PC-9 (cell line): Measurements from ENCODE around the gene JAK1. TPM values are rescaled to one million over a fixed set of nuclear protein-coding genes. Genes with fewer than 3 reads are reported as not detected.

Experiments
- BruUV-seq: library from RNA; stranded (reverse); fragments of 400-500 nt; replicated peaks from 2 replicates; lab custom pipeline; 2021; lab: Mats Ljungman, UMichigan
- CTCF ChIA-PET: fragments of 300-600 bp; sonication (Branson Sonifier 250); formaldehyde crosslinking; loops from one replicate; lab custom pipeline; 2022; ENCODE audit warnings: antibody characterized with exemption; lab: Charles Lee
- POLR2A ChIA-PET: fragments of 300-600 bp; sonication (Branson Sonifier 250); formaldehyde crosslinking; loops from one replicate; lab custom pipeline; 2022; ENCODE audit warnings: antibody characterized with exemption; ENCODE audit not compliant: unreplicated experiment; lab: Charles Lee
- DNase-seq, 2 experiments: peaks; one replicate each; pipeline versions ENCODE4 v3.0.0 to v3.0.0-alpha.2; 2015 to 2022; ENCODE audit warnings: mixed read lengths in 1 of 2
- H2AFZ ChIP-seq: fragments of 200-600 bp; sonication (generic); 2 replicates; pipeline ENCODE4 v1.8.1; 2017; ENCODE audit warnings: antibody characterized with exemption
- H3F3A ChIP-seq: fragments of 200-600 bp; sonication (generic); 2 replicates; pipeline ENCODE4 v1.8.1; 2017; ENCODE audit warnings: antibody characterized with exemption, mild to moderate bottlenecking, low read depth; ENCODE audit not compliant: insufficient read depth
- H3K27ac ChIP-seq: fragments of 200-600 bp; sonication (generic); 2 replicates; pipeline ENCODE4 v1.6.1; 2016; ENCODE audit warnings: mixed run types
- H3K27me3 ChIP-seq: fragments of 200-600 bp; sonication (generic); 2 replicates; pipeline ENCODE4 v1.6.1; 2016; ENCODE audit warnings: low read depth, mixed run types; ENCODE audit not compliant: insufficient read depth
- H3K36me3 ChIP-seq: fragments of 200-600 bp; sonication (generic); 2 replicates; pipeline ENCODE4 v1.6.1; 2016; ENCODE audit warnings: low read depth, mixed run types
- H3K4me1 ChIP-seq: fragments of 200-600 bp; sonication (generic); replicated peaks from 2 replicates; pipeline ENCODE4 v1.6.1; 2016; ENCODE audit warnings: mixed run types; ENCODE audit not compliant: insufficient read depth
- H3K4me2 ChIP-seq: fragments of 200-600 bp; sonication (generic); 2 replicates; pipeline ENCODE4 v1.6.1; 2017; ENCODE audit warnings: mixed run types
- H3K4me3 ChIP-seq: fragments of 200-600 bp; sonication (generic); 2 replicates; pipeline ENCODE4 v1.6.1; 2016; ENCODE audit warnings: mixed run types
- H3K79me2 ChIP-seq: fragments of 200-600 bp; sonication (generic); 2 replicates; pipeline ENCODE4 v1.6.1; 2017; ENCODE audit warnings: low read depth, mixed run types
- H3K9me2 ChIP-seq: fragments of 200-600 bp; sonication (generic); 2 replicates; pipeline ENCODE4 v1.8.1; 2017; ENCODE audit warnings: mild to moderate bottlenecking; ENCODE audit not compliant: insufficient read depth
- H3K9me3 ChIP-seq: fragments of 200-600 bp; sonication (generic); 2 replicates; pipeline ENCODE4 v1.8.1; 2016; ENCODE audit warnings: low read depth; ENCODE audit not compliant: insufficient read depth
- H4K20me1 ChIP-seq: fragments of 200-600 bp; sonication (generic); 2 replicates; pipeline ENCODE4 v1.8.1; 2017; ENCODE audit not compliant: insufficient read depth
- CTCF ChIP-seq: fragments of 200-600 bp; sonication (generic); conservative IDR thresholded peaks from 2 replicates; pipeline ENCODE4 v1.6.1; 2017; ENCODE audit warnings: mixed run types, antibody characterized with exemption, mild to moderate bottlenecking, moderate library complexity
- EZH2 ChIP-seq: fragments of 200-600 bp; sonication (generic); IDR thresholded peaks from 2 replicates; pipeline ENCODE4 v1.8.0; 2017; ENCODE audit warnings: antibody characterized with exemption, low read depth
- intact Hi-C: fragments of 100-400 bp; cut with micrococcal nuclease; formaldehyde crosslinking; loops from one replicate; pipeline ENCODE4 v1.10.0; 2022; ENCODE audit not compliant: unreplicated experiment
- total RNA-seq: library from RNA; stranded (reverse); gene quantifications from 2 replicates; pipeline ENCODE4 v1.2.3, GENCODE V29; 2021

Gene JAK1
- total RNA-seq, 1 experiment from 2014 or later = 88.5 TPM

- H3K4me3 ChIP-seq = no peak overlapping the region
- H3K9me2 ChIP-seq = no peaks in the 10 kb centered on the region
- no peaks in the 10 kb centered on the region for H3K36me3 ChIP-seq
- no peak for DNase-seq
- BruUV-seq = no TSS peak
- H4K20me1 ChIP-seq = 0 out of 2 replicates have a peak, but pooled peaks cover 8% of the 10 kb centered on the region
- intact Hi-C loops = no loop called here
- peaks cover 11% of the 10 kb centered on the region; the same call in 1 of the 2 replicates for H3F3A ChIP-seq
- H3K4me2 ChIP-seq = peak overlapping the region; percentile 37; the same call in 1 of the 2 replicates
- POLR2A ChIA-PET = no interaction called here
- TF ChIP-seq EZH2 (no peak), CTCF (no peak)
- H3K9me3 ChIP-seq = no peaks in the 10 kb centered on the region
- peaks cover 88% of the 10 kb centered on the region for H3K79me2 ChIP-seq
- peaks cover 28% of the 10 kb centered on the region for H3K4me1 ChIP-seq
- CTCF ChIA-PET = no interaction called here
- no peak overlapping the region for H2AFZ ChIP-seq
- 0 out of 2 replicates have a peak overlapping the region, but pooled peaks have one; percentile 13 for H3K27ac ChIP-seq
- H3K27me3 ChIP-seq = no peaks in the 10 kb centered on the region
These were observed 10.2 kb downstream of the JAK1 start for GRCh38 chr1:64956010-64956640.

GRCh38 chr1:64955097-64956009 lies 11.0 kb downstream of the JAK1 start:
- POLR2A ChIA-PET = no interaction called here
- peaks cover 88% of the 10 kb centered on the region for H3K79me2 ChIP-seq
- no peaks in the 10 kb centered on the region for H3K9me2 ChIP-seq
- H3K27ac ChIP-seq = 0 out of 2 replicates have a peak overlapping the region, but pooled peaks have one; percentile 13
- peaks cover 11% of the 10 kb centered on the region; the same call in 1 of the 2 replicates for H3F3A ChIP-seq
- H3K27me3 ChIP-seq = no peaks in the 10 kb centered on the region
- no peak for TF ChIP-seq CTCF
- TF ChIP-seq EZH2 = no peak
- no peaks in the 10 kb centered on the region for H3K9me3 ChIP-seq
- peaks cover 36% of the 10 kb centered on the region for H3K4me1 ChIP-seq
- DNase-seq = no peak
- 0 out of 2 replicates have a peak, but pooled peaks cover 8% of the 10 kb centered on the region for H4K20me1 ChIP-seq
- no peak overlapping the region for H3K4me3 ChIP-seq
- no peak overlapping the region for H2AFZ ChIP-seq
- H3K36me3 ChIP-seq = no peaks in the 10 kb centered on the region
- CTCF ChIA-PET = no interaction called here
- BruUV-seq = no TSS peak
- intact Hi-C loops = no loop called here
- H3K4me2 ChIP-seq = no peak overlapping the region

- Histone ChIP-seq H3K9me3 (no peaks in the 10 kb centered on the region), H3K4me3 (no peak overlapping the region), H3K27ac (peak overlapping the region; percentile 44; the same call in 1 of the 2 replicates), H3F3A (peaks cover 23% of the 10 kb centered on the region), H4K20me1 (0 out of 2 replicates have a peak, but pooled peaks cover 8% of the 10 kb centered on the region), H3K36me3 (no peaks in the 10 kb centered on the region), H2AFZ (no peak overlapping the region), H3K9me2 (no peaks in the 10 kb centered on the region), H3K4me1 (peaks cover 57% of the 10 kb centered on the region), H3K79me2 (peaks cover 88% of the 10 kb centered on the region), H3K4me2 (no peak overlapping the region), H3K27me3 (no peaks in the 10 kb centered on the region)
- intact Hi-C loops = no loop called here
- no peak for DNase-seq
- POLR2A ChIA-PET = no interaction called here
- no TSS peak for BruUV-seq
- TF ChIP-seq CTCF = no peak
- TF ChIP-seq EZH2 = no peak
- CTCF ChIA-PET = no interaction called here
These were observed 13.1 kb downstream of the JAK1 start for GRCh38 chr1:64953241-64953640.
